HG02588 (cell line): ENCODE data around the gene MIGA2.
"Not testable (repeated sequence)": the region's sequence is repeated elsewhere in the genome, so short reads cannot be mapped to it uniquely, and the experiment has no call there.

Experiments used
- ATAC-seq: cut with Tn5 transposase; IDR thresholded peaks from one replicate; pipeline ENCODE4 v1.9.1; 2021; ENCODE audit warnings: mild to moderate bottlenecking, moderate library complexity; ENCODE audit not compliant: unreplicated experiment

MIGA2 gene

DNA sequence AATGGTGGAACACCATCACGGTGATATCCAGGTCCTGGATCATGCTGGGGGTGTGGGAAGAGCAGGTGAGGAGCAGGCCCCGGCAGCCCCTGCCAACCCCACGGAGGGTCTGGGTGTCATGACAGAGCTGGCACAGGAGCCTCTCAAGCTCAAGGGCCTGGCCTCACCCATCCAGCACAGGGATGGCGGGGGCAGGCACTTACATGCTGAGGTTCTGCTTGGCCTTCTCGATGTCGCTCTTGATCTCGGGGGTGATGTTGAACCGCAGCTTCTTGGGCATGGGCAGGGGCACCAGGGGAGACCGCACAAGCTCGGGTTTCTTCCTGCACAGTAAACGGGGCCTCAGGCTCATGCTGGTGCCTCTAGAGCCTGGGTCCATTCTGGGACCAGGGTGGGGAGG is 61.9 kb downstream of the MIGA2 start:
- no peak for ATAC-seq

DNA sequence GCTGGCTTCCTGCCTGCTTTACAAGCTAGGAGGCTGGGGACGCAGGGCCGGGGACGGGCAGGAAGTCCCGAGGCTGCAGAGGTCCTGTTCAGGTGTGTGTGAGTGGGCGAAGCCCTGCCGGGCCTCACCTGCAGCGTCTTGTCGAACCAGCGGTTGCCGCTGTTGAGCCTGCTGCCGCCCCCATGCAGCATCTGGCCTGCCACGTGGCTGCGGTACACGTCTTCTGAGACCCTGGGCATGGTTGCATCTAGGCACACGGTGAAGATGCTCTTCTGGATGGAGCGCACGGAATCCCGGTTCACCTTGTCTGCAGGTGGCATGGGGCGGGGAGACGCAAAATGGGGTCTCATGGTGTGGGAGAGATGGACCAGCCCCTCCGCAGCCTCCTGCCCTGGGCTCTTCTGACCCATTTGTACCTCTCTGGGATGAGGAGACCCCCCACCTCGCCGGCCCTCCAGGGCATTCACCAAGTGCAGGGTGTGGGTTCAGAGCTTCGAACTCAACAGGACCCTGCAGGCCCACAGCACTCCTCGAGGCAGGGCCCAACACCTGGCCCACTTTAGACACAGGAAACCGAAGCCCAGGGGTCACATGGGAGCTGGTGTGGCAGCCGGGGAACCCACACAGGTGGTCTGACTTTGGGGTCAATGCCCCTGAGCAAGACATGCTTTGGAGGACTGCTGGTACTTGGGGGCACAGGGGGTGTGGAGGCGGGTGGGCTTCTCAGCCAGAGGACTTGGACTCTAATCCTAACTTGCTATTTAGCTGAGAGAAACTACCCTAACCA is 64.2 kb downstream of the MIGA2 start:
- no peak for ATAC-seq

DNA sequence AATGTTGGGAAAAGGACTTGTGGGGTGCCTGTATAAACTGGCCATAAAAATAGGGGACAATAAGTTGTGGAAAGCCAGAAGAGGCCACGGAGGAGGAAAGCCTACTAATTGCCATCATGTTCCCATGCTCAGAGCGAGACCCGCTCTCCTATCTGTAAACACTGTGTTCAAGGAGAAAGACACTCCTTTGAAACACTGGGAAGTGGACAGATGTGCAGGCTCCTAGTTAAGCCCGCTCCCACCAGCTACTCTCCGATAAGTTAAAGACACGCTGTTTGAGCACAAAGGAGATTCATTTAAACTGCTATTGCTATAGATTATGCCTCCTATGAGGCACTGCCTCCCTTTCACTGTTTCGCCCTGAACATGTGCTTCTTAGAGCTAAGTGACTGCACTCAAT is 64.9 kb downstream of the MIGA2 start:
- ATAC-seq: no peak

DNA sequence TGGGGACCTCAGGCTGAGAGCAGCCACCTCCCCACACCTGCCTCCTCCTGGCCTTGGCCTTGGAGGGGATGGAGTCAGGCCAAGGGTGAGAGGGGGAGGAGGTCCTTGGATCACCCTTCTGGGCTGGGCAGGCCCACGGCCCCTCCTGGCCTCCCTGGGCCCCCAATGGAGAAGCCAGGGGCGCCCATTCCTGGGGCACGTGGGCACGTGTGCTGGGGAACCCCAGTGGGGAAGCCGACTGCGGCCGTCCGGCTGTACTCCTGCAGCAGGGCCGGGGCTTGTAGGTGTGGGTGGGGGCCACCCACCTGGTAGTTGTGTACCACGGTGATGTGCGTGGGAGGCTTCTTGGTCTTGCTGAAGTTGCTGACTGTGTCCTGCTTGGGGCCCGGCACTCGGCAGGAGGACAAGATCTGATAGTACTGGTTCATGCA is 65.7 kb downstream of the MIGA2 start:
- no peak for ATAC-seq

DNA sequence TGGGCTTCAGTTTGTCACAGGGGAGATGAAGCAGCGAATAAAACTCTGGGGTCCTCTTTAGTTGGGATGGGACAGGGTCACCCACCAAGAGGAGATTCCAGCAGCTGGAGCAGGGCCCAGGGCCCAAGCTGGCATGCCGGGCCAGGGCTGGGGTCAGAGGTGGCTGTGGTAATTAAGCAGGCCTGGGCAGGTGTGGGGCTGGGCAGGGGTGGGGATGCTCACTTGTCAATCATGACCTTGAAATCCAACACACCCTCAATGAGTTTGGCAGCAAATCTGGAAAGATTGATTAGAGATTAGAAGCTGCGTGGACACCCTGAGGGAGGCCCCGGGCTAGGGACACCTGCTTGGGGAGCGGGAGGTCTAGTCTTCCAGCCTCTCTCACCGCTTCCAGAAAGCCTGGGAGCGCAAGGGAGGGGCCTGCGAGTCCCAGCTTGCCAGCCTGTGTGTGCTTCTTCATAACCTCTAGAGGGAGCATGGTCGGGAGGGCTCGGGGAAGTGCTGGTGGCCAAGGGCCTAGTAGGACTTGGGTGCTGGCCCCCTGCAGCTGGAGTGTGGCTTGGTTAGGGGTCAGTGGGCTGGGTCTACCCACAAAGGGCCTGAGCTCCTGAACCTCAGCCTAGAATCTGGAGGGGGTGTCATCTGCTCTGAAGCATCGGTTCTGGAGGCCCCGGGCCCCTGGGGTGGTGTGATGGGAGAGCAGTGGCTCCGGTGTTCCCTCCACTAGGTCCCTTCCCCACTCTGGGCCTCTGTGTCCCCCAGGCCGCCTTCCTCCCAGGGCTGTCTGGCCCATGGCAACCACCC is 66.6 kb downstream of the MIGA2 start:
- ATAC-seq: no peak

DNA sequence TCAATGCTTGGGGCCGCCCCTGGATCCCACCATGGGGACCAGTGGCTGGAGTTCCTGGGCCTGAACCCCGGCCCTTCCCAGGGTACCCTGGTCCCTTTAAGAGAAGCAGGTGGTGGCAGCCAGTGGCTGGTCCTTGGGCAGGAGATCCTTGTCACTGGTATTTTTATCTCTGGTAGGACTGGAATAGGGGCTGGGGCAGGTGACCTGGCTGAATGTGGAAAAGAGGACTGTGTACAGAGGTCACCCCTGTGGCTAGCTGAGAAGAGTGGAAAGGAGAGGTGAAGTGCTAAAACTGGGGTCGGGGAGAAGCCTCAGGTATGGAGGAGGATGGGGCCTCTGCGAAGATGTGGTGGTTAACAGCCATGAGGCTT is 67.2 kb downstream of the MIGA2 start:
- ATAC-seq: no peak

DNA sequence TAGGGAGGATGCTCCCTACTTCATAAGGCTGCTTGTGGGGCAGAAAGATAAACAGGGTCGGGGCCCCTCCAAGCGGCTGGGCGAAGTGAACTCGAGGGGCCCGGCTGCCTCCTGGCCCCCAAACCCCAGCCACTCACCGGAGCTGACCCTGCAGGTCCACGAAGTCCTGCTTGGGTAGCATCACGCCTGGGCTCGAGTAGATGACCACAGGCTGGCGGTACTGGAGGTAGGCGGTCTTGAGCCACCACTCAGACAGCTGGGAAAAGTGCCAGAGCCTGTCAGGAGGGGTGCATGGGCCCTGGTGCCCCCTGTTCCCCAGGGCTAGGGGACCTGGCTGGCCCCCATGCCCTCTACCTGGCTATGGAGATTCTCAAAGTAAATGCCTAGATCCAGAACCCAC is 67.6 kb downstream of the MIGA2 start:
- no peak for ATAC-seq

DNA sequence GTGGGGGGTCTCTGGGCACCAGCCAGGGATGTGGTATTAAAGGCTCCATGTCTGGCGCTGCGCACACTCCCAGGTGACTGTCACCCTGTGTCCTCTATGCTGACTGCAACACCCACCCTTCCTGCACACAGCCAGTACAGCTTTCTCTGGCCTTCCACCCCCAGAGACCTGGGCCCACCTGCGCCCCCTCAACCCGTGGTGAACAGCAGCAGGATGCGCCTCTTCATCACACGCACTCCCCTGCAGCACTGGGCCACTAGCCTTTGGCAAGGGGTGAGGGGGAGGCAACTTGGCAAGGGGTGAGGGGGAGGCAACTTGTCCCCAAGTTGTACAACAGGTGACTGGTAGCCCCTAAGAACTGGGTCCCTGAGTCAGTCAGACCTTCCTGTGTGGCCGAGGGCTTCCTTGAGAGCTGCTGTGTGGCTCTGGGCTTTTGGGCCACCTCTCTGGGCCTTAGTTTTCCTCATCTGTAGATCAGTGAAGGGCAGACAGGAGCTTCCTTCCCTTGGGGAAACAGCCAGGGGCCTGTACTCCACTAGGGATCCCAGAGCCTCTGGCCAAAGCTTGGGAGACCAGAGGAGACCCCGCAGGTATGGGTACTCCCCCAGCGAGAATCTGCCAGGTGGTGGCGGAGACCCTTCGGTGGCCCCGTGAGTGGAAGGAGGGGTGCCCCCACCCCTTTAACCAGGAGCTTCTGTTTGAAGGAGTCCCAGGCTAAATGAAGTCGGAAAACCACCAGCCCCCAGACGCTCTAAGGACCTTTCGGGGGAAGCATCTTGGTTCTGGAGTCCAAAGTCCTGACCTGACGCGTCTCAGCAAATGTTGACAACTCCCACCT is 69.7 kb downstream of the MIGA2 start:
- ATAC-seq: no peak

DNA sequence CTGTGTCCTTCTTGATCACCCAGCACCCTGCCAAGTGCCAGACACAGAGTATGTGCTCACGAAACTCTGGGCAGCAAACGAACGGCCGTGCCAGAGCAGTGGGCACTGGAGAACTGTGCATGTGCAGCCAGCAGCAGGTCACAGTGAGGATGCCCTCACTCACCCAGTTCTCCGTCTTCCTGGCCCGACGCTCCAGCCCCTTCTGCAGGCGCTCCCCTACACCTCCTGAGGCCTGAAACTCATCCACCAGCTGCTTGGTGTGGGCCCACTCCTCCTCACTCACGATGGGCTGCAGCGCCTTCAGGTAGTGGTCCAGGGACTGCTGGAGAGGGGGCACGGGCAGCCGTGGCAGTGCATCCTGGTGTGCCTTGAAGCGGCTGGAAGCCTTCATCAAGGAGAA is 71.2 kb downstream of the MIGA2 start:
- ATAC-seq: no peak

DNA sequence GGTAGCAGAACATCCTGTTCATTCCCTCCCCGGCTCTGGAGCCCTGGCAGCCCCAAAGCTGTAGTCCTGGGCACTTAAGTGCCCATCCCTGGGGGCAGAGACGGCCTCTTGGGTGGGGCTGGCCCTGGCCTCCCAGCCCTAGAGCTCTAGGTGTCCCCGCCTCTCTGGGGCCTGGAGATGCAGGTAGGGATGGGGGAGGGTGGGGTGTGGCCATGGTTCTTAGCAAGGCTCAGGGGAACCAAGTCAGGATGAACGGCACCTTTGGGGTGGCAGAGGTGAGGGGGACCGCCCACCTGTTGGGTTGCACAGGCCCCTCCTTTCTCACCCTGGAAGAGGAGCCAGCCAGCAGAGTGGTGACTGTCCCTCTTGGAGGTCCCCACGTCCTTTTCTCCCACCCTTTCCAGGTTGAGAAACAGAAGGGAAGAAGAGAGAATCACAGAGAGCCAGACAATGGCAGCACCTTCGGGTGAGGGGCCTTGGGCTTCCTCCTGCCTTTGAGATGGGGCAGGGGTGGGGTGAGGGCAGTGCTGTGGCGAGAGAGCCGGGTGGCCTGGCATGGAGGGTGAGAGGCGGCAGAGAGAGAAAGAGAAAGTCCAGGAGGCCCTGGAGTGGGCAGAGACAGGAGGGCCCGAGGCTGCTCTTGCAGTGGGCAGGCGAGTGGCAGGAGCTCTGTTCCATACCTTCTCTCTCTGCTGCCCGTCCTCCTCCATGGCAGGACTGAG is 71.8 kb downstream of the MIGA2 start:
- ATAC-seq: no peak

DNA sequence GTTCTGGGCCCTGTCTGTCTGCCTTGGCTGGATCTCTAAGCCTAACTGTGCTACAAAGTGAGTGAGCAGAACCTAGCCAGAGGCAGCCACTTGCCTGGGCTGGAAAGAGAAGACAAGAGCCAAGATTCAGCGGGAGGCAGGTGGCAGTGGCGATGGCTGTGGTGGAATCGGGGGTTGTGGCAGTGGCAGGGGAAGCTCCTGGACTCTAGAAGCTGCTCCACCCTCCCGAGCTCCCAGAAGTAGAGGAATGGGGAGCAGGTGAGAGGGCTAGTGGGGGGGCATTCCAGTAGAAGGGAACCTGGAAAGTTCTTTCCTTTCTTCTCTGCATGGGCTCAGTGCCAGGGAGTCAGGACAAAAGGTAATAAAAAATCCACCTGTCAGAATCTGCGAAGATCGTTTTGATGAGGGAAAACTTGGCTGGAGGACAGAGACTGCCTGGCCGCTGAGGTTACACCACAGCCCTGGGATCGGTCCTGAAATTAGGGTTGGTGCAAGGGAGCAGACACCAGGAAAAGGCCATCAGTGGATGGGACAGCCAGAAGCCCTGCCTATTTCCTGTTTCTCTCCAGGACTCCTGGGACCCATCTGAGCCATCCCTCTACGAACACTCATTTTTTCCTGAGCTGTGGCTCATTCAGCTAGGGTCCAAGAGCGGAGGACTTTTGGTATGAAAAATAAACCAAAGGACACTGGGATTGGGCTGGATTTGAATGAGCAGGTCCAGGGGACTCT is 72.5 kb downstream of the MIGA2 start:
- no peak for ATAC-seq

DNA sequence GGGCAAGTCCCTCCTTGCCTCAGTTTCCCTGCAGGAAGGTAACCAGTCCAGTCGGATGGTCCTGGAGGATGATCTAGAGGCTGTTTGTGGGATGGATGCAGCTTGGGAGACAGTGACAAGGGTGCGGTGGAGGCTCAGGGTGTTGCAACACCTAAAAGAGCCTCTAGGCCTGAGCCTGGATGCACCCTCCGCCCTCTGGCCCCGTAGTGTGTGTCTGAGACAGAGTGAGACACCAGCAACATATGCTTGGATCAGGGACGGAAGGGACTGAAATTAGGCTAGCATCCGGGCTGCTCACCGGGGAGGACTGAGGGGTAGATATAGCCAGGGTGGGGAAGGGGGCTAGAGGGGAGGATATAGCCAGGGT is 73.1 kb downstream of the MIGA2 start:
- ATAC-seq: no peak

DNA sequence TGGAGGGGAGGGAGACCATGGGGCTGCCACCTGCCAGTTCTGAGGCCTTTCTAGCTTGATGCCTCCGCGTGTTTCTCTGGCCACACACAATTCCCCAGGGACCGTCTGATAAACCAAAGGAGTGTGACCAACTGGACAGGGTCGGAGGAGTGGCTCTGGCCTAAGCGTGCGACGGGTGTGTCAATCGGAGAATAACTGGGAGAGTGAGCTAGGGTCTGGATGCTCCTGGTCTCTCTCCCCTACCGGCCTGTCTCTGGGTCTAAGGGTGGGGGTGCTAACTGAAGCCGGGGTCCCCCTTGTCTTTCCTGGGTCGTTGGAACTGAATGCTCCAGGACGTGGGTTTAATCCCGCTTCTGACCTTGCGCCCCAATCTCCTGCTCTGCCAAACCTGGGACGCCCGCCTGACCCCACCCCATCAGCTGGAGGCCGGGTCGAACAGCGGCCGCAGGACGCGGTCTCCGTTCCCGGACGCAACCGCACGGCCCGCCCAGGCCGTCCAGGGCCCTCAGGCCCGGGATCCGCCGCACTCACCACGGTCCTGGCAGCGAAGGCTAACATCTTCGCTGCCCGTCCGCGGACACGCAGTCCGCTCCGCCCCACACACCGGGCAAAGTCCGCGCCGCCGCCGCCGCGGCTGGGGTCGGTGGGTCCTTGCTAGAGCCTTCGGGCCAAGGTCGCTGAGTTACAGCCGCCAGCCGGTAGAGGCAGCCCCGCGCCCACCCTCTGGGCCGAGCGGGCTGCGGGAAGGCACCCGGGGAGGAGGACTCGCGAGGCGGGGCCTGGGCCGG is 73.7 kb downstream of the MIGA2 start:
- ATAC-seq: peak; percentile 1

DNA sequence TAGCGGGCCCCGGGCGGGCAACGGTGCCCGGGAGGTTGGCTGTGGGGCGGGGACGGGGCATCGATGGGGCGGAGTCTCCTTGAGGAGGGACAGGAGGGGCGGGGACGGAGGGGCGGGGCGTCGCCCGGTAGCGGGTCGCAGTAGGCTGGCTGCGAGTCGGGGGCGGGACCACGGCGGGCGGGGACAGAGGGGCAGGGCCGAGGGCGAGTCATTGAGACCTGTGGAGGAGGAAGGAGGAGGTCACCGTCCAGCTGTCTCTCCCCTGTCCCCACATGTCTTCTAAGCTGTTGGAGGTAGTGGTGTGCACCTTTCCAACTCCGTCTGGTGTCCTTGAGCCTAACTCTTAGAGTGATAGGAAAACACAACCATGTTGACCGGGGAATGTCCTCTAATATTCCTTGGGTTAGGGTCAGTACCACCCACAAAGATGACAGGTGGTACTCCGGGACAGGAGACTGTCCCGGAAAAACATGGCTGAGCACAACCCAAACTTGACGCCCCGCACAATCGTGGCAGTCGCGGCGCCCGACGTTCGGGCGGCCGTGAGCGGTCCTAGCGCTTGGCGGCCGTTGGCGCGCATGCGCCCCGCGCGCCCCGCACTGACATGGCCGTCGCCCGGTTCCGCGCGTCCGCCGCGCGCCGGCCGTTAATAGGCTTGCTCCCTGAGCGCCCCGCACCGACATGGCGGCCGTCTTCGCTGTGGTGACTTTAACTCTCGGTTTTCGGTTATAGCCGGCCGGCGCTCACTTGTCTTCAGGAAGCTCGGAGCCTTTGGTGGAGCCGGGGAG is 74.5 kb downstream of the MIGA2 start, which contains the start of the genes CRAT and PTPA:
Gene CRAT, minus strand, starts transcription at position 54 of the 788 bp plus-strand sequence. CDS start 284 bp downstream, outside the sequence.
Gene PTPA, plus strand, starts transcription at position 676 of the 788 bp plus-strand sequence. CDS start 186 bp downstream, outside the sequence.
- peak; percentile 76 for ATAC-seq

DNA sequence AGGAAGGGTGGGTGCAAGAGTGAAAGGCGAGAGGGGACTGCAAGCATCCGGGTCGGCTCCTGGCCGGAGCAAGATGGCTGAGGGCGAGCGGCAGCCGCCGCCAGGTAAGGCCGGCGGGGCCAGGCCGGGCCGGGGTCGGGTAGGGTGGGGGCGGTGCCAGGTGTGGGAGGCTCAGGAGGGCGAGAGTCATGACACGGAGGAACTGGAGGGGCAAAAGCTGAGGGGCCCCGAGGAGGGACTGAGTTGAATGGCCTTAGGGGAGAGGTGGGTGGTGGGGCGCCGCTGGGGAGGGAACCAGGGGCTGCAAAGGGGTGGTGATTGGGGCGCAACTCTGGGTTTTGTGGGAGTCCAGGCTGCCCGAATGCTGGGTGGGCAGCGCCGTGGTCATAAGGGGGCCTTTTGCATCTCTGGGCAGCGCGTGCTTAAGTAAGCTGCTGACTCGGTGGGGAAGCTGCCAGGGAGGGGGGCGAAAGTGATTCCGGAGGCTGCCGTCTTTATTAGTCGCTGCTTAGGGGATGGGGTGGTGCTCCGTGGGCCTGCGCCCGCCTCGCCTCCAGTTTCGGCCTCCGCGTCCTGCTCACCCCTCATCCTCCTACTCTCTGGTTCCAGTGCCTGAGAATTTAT is 75.2 kb downstream of the MIGA2 start:
- no peak for ATAC-seq

DNA sequence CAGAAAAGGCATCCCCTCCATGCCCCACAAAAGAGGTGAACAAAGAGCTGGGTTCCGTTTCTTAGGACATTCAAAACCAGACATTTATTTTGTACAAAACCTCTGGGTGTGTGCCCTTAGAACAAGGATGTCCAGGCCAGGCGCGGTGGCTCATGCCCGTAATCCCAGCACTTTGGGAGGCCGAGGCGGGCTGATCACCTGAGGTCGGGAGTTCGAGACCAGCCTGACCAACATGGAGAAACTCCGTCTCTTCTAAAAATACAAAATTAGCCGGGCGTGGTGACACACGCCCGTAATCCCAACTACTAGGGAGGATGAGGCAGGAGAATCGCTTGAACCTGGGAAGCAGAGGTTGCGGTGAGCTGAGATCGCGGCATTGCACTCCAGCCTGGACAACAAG is 76.1 kb downstream of the MIGA2 start:
- not testable (repeated sequence) for ATAC-seq

DNA sequence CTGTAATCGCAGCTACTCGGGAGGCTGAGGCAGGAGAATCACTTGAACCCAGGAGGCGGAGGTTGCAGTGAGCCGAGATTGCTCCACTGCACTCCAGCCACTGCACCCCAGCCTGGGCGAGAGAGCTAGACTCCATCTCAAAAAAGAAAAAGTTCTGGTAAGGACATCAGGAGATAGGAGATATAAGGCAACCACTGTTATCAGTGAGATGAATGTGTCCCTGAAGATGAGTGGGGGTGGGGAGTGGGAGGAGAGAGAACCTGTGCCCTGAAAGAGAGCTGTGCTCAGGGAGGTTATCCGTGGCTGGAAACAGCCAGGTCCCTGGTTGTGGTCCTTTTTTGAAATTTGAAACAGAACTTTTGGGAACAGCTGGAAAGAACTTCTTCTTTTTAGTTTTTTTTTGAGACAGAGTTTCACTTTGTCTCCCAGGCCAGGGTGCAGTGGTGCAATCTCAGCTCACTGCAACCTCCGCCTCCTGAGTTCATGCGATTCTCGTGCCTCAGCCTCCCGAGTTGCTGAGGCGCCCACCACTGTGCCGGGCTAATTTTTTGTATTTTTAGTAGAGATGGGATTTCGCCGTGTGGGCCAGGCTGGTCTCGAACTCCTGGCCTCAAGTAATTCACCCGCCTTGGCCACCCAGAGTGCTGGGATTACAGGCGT is 77.3 kb downstream of the MIGA2 start:
- no peak for ATAC-seq
